Stimulated activated CD8-positive, alpha-beta memory T cell treated with anti-CD3 and anti-CD28 coated beads, Interleukin-15, amount 100 ng/mL, for 1 hour (primary cell): ENCODE results near the gene KNDC1.
"Not testable (repeated sequence)": the region's sequence is repeated elsewhere in the genome, so short reads cannot be mapped to it uniquely, and the experiment has no call there.

Source experiments
- DNase-seq: peaks from one replicate; pipeline ENCODE4 v3.0.0-alpha.2; 2020; ENCODE audit warnings: low read depth

KNDC1 gene

GRCh38 chr10:133159950-133160825 lies at the start of gene KNDC1:
Gene KNDC1, plus strand, starts transcription at chr10:133160219. Its CDS starts 249 bp downstream, at chr10:133160468.
- no peak for DNase-seq

- no peak for DNase-seq
Observed at GRCh38 chr10:133110609-133111275, 49.3 kb upstream of the KNDC1 start.

GRCh38 chr10:133111640-133112039 lies 48.4 kb upstream of the KNDC1 start:
- not testable (repeated sequence) for DNase-seq

GRCh38 chr10:133113146-133113830 lies 46.7 kb upstream of the KNDC1 start:
- no peak for DNase-seq

GRCh38 chr10:133113847-133114246 lies 46.2 kb upstream of the KNDC1 start:
- DNase-seq = no peak

- DNase-seq = no peak
Observed at GRCh38 chr10:133114251-133114650, 45.8 kb upstream of the KNDC1 start.

- DNase-seq = no peak
Observed at GRCh38 chr10:133114726-133115452, 45.1 kb upstream of the KNDC1 start.

GRCh38 chr10:133115453-133115842 lies 44.6 kb upstream of the KNDC1 start:
- no peak for DNase-seq

GRCh38 chr10:133115976-133116375 lies 44.0 kb upstream of the KNDC1 start:
- no peak for DNase-seq

- no peak for DNase-seq
Observed at GRCh38 chr10:133116455-133116854, 43.6 kb upstream of the KNDC1 start.

GRCh38 chr10:133117036-133117687 lies 42.9 kb upstream of the KNDC1 start:
- no peak for DNase-seq

- no peak for DNase-seq
Observed at GRCh38 chr10:133117688-133118071, 42.3 kb upstream of the KNDC1 start.

GRCh38 chr10:133121479-133121878 lies 38.5 kb upstream of the KNDC1 start:
- no peak for DNase-seq

- no peak for DNase-seq
Observed at GRCh38 chr10:133122171-133122935, 37.7 kb upstream of the KNDC1 start.

- DNase-seq = no peak
Observed at GRCh38 chr10:133123050-133123745, 36.8 kb upstream of the KNDC1 start.

- DNase-seq = no peak
Observed at GRCh38 chr10:133123746-133124356, 36.2 kb upstream of the KNDC1 start.

- no peak for DNase-seq
Observed at GRCh38 chr10:133124357-133125211, 35.4 kb upstream of the KNDC1 start.

- no peak for DNase-seq
Observed at GRCh38 chr10:133125901-133126300, 34.1 kb upstream of the KNDC1 start.
